Stimulated activated CD4-positive, alpha-beta T cell treated with anti-CD3 and anti-CD28 coated beads, TNF-alpha, amount 100 ng/mL, for 4 hours (primary cell): Measurements from ENCODE around the gene MOGAT1.
"Not testable (repeated sequence)": the region's sequence is repeated elsewhere in the genome, so short reads cannot be mapped to it uniquely, and the experiment has no call there.

Source experiments
- DNase-seq, 3 experiments: peaks; one replicate each; pipeline ENCODE4 v3.0.0-alpha.2; 2020; ENCODE audit warnings: low read depth in 3 of 3

Gene MOGAT1

DNA sequence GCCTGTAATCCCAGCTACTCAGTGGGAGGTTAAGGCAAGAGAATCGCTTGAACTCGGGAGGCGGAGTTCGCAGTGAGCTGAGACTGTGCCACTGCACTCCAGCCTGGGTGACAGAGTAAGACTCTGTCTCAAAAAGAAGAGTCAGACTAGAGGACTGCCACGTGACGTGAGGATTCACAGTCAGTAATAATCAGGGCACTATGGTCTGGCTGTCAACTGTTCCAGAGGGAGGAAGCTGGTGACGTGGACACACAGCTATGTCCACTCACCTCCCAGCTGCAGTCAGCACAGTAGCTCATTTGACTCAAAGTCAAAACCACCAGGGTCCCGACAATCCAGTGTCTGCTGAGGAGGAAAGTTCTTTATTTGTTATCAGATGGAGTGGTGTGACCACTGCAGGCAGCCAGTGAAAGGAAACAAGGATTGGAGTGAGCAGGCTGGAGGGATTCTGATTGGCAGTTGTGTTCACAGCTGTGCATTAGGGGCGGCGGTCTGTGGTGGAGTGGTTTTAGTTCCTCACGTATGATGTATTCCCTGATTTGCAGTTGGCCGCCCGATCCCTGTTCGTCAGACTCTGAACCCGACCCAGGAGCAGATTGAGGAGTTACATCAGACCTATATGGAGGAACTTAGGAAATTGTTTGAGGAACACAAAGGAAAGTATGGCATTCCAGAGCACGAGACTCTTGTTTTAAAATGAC is 37.9 kb downstream of the MOGAT1 start:
- no peak for DNase-seq

DNA sequence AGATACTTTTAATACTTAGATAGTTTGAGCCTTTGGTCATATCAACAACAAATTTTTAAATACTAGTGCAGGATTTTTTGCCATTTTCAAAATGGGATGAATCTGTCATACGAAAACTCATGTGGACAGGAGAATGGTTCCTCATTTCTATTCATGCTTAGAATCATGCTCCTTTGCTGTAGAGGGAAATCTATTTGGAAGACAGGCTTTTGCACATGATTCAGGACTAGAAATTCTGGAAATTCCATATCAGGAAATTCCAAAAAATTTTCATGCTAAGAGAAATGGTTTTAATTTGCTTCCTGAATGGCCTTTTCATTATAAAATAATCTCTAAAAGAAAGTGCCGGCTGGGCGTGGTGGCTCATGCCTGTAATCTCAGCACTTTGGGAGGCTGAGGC is 39.3 kb downstream of the MOGAT1 start:
- DNase-seq, result no peak

DNA sequence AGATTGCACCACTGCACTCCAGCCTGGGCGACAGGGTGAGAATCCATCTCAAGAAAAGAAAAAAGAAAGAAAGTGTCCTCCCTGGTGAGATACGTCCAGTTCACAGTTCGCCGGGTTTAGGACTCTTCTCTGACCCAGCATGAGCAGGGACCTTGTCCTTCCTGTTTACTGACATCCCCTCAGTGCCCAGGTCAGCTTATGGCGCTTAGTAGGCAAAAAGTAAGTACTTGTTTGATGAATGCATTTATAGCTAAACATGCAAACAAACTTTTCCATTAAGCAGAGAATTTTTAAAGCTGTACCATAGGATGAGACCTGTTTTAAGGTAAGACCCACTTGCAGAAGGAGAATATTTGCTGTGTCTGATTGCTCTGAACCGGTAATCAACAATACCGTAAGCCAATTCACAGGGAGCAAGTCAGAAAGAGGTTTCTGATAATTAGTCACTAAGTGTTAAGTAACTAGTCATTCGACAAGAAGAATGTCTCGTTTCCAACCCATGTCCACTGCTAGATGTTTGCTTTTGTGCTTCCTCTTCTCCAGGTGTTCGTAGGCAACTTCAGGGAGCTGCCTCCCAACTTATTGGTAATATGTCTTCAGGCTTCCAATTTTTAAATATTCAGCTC is 40.0 kb downstream of the MOGAT1 start:
- no peak for DNase-seq

DNA sequence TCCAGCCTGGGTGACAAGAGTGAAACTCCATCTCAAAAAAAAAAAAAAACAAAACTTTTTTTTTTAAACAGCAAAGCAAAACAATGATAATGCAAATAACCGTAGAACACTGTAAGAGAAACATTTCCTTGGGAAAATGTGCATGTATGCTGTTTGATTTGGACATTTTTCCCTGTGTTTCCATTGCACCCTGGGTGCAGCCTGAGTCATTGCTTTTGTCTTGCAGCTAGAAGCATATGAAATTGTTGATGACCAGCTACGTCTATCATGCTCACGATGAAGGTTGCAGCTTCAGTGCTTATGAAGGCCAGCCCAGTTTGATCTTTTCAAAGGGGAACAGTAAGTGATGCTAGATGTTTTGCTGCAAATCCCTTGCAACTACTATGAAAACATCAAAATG is 41.5 kb downstream of the MOGAT1 start:
- no peak for DNase-seq

DNA sequence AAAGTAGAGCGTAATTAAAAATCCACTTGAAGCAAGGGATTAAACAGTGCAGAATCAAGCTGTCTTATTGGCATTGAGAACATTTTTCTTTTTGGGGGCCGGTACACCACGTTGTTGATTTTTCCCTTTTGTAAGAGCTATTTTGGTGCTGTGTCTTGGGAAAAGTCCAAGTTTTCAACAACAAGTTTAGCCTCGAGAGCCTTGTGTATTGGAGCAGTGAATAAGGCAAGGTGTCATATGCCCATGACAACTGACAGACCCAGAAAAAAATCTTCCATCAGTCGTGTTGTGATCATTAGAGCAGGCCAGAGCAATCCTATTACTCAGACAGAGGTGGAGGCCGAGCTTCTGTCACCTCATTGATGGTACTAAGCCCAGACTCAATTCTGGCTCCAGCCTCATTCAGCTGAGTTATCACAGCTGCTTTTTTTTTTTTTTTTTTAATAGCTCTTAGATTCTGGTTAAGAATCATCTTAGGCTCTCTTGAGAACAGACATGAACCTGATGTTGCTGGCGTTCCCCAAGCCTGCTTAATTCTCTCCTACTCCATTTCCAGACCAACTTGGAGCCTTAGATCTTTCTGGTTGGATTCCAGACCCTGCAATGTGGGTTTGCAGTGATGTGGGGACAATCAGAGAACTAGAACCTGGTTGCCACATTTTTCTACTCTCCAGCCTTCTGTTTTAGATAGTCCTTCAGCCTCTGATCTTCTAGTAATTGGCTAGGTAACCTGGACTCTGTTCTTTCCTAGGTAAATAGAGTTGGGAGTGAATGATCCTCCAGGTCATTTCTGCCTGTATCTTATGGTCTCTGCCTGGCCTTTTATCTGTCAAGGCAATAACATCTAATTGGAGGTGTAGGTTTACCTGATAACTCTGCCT is 43.1 kb downstream of the MOGAT1 start:
- DNase-seq, result no peak

DNA sequence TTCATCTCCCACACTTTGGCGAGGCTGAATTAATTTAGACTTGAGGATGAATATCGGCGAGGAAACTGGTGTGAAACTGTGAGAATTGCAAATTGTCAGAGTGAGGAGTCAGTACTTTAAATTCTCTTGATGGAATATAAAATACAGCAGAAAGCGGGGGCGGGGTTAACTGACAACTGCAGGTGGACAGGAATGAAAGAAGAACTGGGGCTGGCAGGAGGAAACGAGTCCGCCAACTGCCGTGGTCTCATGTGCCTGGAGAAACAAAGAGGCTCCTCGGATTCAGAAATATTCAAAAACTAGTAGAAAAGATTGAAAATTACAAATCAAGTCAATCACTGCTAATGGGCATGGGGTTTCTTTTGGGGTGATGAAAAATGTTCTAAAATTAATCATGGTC is 44.3 kb downstream of the MOGAT1 start:
- no peak for DNase-seq

DNA sequence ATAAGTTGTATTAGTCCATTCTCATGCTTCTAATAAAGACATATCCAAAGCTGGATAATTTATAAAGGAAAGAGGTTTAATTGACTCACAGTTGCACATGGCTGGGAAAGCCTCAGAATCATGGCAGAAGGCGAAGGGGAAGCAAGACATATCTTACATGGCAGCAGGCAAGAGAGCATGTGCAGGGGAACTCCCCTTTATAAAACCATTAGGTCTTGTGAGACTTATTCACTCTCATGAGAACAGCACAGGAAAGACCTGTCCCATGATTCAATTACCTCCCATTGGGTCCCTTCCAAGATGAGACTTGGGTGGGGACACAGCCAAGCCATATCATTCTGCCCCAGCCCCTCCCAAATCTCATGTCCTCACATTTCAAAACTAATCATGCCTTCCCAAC is 48.3 kb downstream of the MOGAT1 start:
- not testable (repeated sequence) for DNase-seq

DNA sequence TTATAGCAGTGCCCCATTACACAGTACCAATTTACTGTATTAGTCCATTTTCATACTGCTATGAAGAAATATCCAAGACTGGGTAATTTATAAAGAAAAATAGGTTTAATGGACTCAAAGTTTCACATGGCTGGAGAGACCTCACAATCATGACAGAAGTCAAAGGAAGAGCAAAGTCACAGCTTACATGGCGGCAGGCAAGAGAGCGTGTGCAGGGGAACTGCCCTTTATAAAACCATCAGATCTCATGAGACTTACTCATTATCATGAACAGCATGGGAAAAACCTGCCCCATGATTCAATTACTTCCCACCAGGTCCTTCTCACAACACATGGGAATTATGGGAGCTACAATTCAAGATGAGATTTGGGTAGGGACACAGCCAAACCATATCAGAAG is 50.1 kb downstream of the MOGAT1 start:
- DNase-seq, result not testable (repeated sequence)

DNA sequence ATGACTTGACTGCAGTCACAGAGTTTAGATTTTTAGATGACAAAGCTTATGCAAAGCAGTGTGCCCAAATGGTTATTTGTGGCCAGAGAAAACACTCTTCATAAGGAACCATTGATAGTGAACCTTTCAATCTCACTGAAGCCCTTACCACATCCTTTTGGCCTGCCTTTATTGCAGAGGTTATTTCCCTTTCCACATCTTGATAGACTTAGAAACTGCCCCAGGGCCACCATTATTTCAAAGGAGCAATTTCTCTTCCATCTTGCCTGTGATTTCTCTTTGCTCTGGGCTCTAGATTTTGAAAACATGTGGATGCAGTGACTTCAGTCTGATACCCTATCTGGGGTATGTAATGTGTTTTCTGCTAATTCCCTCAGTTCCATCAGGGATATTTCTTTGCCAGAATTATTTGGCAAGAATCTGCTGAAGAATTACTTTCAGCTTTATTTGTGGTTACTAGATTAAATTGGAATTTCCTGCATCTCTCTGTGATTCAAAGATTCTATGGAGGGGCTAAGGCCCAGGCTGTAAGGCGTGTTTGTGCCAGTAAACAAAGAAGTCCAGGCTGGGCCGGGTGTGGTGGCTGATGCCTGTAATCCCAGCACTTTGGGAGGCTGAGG is 51.0 kb downstream of the MOGAT1 start:
- no peak for DNase-seq

DNA sequence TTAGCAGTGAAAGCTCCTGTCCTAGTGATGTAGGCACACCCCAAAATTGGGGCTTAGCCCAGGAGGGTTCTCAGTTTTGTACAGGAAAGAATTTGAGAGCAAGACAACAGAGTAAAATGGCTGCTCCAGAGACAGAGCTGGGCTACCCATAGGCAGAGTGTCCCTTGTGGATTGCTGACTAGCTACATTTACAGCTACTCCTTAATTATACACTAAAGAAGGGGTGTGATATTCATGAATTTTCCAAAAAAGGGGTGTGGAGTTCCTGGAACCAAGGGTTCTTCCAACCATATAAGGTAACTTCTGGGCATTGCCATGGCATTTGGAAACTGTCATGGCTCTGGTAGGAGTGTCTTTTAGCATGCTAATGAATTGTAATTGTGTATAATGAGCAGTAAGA is 52.8 kb downstream of the MOGAT1 start:
- DNase-seq, result no peak

DNA sequence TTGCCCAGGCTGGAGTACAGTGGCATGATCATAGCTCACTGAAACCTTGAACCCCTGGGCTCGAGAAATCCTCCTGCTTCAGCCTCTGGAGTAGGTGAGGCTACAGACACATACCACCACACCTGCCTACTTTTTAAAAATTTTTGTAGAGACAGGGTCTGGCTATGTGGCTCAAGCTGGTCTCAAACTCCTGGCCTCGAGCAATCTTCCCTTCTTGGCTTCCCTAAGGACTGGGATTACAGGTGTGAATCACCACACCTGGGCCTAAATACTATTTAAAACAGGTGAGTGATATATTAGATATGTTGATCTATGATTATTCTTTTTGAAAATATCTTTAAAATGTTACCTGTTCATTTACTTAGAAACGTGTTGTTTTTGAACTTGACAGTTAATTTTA is 57.2 kb downstream of the MOGAT1 start:
- no peak for DNase-seq

DNA sequence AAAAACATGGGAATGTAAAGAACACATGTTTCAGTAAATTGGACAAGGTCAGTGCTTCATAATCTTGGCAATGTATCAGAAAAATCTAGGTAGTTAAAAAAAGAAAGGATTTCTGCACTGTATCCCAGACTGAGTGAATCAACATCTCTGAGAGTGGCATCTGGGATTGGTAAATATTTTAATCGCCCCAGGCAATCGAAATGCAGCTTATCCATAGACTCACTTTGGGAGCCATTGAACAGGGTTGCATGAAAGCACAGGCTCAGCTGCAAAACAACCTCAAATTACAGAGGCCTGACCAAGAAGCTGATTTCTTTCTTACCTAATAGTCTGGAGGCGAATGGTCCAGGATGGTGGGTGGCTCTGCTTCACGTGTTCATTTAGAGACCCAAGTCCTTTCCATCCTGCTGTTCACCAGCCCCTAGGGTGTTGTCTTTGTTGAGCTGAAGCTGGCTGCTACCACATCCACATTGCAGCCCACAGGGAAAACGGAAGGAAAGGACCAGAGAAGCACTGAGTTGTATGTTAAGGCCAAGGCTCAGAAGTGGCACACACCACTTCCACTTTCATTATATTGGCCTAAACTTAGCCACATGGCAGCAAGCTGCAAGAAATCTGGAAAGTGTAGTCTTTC is 59.0 kb downstream of the MOGAT1 start:
- DNase-seq, result no peak

DNA sequence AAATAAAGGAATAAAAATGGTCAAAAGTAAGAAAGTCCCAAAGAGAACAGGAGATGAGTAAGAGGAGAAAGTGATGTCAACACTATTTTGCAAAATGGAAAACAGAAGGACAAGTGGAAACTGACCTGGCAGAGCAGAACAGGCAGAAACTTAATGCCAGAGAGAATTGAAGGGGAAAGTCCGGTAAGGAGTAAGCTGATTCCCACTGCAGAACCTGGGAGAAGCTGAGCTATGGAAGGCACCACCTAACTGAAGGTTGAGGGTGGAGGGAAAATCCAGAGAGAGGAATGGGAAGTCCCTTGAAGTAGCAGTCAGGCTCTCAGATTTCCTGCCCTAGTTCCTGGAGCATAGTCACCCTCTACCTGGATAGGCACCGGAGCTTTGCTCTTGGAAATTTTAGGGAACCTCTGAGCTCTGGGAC is 59.8 kb downstream of the MOGAT1 start:
- DNase-seq, result no peak

DNA sequence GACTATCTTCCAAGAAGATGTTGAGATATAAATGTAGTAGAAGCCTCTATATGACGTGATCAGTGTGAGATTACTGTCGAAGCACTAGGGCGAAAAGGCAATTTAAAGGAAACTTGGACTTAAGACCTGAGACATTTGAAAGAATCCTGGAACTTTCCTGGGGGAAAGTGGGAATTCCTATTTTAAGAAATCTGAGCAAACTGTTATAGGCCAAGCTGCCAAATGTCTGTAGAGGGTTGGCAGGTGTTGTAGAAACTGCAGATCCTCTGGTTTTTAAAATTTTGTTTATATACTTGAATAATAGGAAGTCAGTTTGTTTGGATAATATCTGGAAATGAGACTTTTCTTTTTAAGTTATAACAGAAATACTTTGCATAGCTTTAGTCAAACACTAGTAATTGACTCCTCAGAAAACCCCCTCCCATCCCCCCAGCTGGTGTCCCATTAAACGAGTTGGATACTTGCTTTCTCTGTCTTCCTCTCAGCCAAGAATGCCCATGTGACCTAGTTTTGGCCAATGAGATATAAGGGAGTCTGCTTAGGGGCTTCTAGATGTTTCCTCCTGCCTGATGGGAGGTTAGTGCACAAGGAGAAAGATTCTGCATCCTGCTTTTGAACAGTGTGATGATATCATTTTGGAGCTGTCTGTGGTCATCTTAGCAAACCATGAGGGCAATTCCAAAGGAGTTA is 61.2 kb downstream of the MOGAT1 start:
- DNase-seq, result no peak

DNA sequence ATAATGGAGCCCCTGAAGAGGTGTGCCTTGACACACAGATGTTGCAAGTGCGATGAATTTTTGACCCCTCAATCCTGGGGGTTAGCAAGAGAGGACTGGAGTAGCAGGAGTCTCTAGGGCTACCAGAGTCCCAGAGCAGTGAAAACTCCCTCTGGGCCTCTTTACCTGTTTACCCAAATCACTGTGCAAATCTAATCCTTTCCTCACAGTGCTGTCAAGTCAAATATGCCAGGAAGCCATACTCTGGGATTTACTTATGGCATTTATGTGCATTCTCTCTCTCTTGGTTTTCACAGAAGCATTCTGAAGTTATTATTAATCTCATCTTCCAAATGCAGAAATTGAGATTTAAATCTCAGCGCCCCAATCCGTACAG is 62.0 kb downstream of the MOGAT1 start:
- DNase-seq, result no peak

DNA sequence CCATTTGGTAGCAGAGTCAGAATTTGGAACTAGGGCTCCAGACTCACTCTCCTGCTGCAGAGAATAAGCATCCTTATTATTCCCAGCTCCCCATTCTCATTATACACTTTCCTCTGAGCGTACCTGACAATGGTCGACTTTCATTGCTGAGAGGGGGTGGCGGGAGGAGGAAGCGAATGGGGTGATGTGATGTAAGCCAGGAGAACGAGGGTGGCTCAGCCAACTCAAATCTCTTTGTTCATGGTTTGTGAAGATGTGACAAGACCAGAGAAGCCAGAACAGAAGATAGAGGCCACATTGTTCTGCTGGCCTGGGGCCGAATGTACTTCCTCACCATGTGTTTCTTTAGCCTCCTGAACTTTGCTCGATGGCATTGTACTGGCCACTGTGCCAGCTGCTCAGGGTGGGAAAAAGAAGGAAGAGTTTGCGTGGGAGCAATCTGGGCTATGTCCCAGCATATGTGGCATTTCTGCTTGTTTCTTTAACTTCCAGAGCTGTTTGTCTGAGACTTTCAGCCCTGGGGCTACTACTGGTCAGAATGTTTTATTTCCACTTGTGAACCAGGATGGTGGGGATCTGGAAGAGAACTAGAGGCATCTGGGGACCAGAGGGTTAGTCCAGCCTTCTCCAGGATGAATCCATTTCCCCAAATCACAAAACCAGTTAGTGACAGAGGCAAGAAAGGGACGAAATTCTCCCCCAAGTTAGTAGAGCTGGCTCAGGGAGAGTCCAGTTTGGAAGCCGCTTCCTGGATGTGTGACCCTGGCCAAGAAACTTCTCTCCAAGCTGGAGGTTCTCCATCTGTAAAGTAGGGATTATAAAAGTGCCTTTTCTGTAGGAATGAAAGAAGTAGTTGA is 62.6 kb downstream of the MOGAT1 start:
- DNase-seq, result no peak

DNA sequence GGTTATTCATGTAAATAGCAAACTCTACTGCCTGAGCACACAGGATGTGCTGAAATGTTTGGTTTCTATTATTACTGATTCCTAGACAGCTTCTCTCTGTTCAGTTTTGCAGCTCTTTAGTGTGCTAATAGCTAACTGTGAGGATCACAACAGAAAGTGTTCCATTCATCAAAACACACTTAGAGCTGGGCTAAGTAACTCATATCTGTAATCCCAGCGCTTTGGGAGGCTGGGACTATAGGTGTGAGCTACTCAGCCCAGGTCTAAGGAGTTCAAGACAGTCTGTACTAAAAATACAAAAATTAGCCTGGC is 63.2 kb downstream of the MOGAT1 start:
- no peak for DNase-seq

DNA sequence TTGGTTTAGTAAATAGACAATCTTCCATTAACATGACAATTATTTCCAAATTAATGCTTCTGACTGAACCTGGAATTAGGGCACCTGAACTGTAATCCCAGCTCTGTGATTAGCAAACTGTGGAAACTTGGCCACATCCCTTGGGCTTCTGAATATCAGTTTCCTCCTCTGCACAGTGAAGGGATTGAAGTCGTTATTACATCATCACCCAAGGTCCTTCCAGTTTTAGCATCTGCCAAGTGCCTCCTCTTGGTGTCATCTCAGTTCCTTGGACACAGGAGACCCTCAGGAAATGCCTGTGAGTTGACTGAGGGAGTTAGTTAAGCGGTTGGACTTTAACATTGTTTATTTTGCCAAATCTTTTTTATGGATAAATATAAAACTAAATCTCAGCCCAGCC is 64.8 kb downstream of the MOGAT1 start:
- no peak for DNase-seq

DNA sequence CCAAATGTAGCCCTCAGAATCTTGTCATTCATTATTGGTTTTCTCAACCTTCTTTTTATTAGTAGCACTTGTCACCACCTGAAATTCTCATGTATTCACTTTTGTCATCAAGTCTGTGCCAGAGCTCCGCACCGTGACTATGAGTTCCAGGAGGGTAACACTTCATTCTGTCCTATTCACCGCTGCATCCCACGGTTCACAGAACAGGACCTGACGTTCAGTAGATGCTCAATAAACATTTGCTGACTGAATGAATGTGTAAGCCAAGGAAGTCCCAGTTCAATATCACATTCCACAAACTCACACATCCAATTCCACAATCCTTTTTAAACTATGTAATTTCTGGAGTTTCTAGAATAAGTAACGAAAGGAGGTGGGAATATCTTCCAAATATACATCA is 65.5 kb downstream of the MOGAT1 start:
- DNase-seq, result no peak

DNA sequence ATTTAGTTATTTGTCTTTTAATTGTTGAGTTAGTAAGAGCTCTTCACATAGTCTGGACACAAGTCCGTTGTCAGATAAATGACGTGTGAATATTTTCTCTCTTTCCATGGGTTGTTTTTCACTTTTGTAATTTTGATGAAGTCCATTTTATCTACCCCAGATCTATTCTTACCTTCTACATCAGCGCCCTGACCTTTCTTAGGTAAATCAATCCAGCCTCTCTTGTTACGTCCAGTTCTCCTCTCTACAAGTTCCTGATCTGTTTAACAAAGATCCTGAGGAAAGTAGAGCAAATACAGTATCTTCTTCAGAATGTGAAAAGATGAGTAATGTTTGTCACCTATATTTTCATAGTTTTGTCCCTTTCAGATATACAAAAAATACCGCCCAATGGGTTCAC is 66.9 kb downstream of the MOGAT1 start:
- no peak for DNase-seq

DNA sequence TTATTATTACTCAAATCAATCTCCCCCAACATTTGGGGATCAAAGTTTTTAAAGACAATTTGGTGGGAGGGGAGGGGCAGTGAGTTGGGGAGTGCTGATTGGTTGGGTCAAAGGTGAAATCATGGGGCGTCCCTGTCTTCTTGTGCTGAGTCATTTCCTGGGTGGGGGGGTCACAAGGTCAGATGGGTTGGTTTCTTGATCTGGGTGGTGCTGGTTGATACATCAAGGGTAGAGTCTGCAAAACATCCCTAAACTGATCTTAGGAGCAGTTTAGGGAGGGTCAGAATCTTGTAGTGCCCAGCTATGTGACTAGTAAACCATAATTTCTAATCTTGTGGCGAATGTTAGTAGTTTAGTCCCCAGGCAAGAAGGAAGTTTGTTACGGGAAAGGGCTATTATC is 67.4 kb downstream of the MOGAT1 start:
- DNase-seq, result no peak
